ENCODE measurements around the gene QRICH2.

QRICH2 gene

DNA sequence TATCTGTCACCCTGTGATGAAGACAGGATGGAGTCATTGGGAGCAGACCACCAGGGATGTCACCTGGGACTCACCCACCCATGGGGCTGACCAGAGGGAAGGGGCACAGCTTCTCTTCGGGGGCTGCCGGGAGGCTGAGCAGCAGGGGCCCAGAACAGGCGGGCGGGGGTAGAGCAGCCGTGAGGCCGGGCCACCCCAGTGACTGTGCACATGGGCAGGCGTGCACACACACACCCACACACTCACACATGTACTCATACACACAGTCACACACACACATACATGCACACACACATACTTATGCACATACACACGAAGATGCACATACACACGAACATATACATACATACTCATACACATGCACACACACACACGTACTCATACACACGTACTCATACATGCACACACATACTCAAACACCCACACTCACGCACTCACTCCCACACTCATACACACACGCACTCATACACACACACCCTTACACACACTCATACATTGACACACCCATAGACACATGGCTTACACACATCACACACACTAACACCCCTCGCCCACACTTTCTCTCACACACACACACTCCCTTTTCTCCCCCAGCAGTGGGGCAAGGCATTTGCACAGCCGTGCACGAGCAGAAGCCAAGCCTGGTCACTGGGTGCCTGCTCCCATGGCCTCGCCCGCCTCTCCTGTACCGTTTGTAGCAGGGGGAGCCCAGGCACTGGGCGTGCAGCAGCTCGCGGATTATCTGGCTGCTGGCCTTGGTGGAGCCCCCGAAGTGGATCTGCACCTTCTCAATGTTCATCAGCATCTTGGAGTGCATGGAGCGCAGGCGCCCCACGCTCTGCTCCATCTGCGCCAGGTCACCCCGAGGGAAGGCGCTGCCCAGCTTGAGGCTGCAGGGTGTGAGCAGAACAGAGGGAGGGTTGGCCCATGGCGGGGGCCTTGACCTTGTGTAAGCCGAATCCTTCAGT is 30.5 kb downstream of the QRICH2 start:
- DNase-seq (ENCODE audit: insufficient read length, low spot score) (no peak), FAIRE-seq (no peak)
- TF ChIP-seq, protein P1, sequence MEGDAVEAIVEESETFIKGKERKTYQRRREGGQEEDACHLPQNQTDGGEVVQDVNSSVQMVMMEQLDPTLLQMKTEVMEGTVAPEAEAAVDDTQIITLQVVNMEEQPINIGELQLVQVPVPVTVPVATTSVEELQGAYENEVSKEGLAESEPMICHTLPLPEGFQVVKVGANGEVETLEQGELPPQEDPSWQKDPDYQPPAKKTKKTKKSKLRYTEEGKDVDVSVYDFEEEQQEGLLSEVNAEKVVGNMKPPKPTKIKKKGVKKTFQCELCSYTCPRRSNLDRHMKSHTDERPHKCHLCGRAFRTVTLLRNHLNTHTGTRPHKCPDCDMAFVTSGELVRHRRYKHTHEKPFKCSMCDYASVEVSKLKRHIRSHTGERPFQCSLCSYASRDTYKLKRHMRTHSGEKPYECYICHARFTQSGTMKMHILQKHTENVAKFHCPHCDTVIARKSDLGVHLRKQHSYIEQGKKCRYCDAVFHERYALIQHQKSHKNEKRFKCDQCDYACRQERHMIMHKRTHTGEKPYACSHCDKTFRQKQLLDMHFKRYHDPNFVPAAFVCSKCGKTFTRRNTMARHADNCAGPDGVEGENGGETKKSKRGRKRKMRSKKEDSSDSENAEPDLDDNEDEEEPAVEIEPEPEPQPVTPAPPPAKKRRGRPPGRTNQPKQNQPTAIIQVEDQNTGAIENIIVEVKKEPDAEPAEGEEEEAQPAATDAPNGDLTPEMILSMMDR (IDR thresholded peaks at IDR 0.05; ENCODE audit: insufficient read depth, missing control alignments): no peak

DNA sequence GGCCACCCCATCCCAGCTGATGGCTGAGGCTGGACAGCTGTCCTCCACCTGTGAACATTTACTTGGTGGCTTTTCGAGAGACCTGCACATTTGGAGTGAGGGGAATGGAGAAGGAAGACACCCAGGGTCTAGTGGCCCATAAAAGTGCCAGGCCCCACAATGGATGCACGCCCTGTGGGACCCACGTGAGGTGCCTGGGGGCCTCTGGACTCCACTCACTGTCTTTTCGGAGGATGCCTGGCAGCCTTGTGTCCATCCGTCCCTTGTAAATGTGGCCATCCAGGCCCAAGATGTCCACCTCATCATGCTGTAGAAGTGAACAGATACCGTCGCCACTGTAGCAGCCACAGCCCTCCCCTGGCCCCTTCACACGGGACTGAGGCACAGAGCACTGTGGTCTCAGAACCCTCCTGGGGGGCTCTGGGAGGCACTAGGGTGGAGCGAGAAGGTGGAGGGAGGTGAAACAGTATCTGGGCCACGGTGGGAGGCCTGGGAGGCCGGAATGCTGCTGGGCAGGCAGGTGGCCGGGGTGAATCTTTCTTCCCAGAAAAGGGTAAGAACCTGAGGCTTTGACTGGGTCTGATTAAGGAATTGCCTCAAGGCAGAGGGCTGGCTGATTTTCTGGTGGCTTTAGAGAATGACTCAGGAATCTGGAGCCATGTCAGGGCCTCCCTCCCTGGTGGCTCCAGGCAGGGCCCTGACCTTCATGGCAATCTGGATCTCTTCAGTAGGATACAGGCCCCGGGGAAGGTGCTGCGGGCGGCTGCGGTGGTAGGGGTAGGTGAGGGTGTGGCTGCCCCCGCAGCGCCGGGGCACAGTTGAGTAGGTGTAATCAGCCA is 31.4 kb downstream of the QRICH2 start:
- FAIRE-seq (no peak), DNase-seq (ENCODE audit: insufficient read length, low spot score) (no peak)
- TF ChIP-seq, protein P1 (IDR thresholded peaks at IDR 0.05; ENCODE audit: insufficient read depth, missing control alignments): no peak

DNA sequence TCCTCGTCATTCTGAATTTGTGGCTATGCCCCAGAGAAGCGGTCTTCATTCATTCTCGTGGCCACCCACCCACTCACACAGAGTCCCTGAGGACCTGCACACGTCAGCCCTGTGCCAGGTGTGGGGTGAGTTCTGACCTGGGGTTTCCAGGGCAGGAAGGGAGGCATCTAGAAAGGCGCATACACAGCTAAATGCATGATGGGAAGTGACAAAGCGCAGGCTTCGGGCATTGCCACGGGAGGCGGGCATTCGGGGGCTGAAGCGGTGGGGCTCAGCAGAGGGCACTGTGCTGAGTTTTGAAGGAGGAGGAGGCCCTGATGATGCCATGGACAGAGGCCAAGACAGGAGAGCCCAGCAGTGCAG is 32.0 kb downstream of the QRICH2 start:
- TF ChIP-seq, protein P1 (IDR thresholded peaks at IDR 0.05; ENCODE audit: insufficient read depth, missing control alignments): no peak
- FAIRE-seq: no peak
- no peak for DNase-seq (ENCODE audit: insufficient read length, low spot score)

DNA sequence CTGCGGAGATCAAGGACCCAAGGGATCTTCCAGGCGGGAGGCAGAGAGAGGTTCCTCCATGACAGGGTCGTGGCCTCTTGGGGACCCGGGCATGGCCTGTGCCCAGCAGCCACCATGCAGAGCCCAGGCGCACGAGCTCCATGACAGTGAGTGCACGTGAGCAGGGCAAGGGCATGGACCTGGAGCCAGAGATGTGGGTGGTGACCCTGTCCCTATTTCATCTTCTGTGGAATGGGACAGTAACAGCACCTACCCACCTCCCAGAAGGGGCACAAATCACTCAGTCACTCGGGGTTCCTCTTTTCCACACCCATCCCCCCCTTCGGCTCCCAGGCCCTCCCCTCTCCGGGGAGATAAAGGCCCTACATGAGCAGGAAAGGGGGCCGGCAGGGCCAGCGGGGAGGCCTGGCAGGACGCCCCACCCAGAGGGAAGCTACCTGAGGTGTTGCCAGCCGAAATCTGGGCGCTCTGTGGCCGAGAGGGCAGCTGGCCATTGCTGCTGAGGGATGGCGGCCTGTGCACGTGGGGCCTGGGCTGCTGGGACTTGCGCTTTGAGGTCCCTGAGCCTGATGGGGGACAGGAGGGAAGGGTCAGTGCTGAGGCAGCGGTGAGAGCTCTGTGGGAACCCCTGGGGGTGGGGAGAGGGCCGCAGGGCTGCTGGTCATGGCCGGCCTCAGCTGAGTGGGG is 32.6 kb downstream of the QRICH2 start:
- no peak for FAIRE-seq
- TF ChIP-seq, protein P1 (IDR thresholded peaks at IDR 0.05; ENCODE audit: insufficient read depth, missing control alignments): no peak

DNA sequence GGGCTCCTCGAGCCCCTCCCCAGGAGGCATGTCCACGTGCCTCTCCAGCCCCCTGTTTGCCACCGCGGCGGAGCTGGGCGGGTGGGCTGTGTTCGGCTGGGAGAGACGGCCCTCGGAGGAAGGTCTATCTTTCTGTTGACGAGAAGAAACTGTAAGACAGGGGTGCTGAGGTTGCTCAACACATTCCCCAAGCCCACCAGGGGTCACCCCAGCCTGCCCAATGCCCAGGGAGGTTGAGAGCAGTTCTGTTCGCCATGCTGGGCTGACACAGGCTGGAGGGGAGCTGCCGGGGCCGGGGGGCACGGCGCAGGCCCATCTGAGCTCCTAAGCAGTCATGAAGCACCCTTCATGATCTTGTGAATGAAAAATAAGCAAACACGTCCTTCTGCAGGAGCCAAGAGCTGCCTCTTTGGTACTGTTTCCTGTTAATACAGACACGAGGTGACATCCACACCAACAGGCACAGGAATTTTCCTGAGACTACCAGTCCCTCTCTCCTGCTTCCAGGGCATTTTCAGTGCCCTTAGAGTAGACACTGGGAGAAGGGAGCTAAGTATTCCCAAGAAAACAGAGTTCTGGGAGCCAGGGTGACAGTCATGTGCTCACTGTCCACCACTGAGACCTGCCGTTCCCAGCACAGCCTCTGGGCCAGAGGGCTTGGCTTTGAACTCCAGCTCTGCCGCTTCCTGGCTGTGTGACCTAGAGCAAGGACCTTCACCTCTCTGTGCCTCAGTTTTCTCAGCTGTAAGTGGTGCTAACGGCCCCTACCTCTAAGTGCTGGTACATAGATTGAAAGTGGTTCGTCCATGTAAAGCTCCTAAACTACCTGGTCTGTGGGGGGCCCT is 33.7 kb downstream of the QRICH2 start:
- TF ChIP-seq, protein P1 (IDR thresholded peaks at IDR 0.05; ENCODE audit: insufficient read depth, missing control alignments): no peak
- no peak for FAIRE-seq
- DNase-seq (ENCODE audit: insufficient read length, low spot score): no peak

More for the DNA sequence above, 32.6 kb downstream of the QRICH2 start:
- no peak for DNase-seq (ENCODE audit: insufficient read length, low spot score)

DNA sequence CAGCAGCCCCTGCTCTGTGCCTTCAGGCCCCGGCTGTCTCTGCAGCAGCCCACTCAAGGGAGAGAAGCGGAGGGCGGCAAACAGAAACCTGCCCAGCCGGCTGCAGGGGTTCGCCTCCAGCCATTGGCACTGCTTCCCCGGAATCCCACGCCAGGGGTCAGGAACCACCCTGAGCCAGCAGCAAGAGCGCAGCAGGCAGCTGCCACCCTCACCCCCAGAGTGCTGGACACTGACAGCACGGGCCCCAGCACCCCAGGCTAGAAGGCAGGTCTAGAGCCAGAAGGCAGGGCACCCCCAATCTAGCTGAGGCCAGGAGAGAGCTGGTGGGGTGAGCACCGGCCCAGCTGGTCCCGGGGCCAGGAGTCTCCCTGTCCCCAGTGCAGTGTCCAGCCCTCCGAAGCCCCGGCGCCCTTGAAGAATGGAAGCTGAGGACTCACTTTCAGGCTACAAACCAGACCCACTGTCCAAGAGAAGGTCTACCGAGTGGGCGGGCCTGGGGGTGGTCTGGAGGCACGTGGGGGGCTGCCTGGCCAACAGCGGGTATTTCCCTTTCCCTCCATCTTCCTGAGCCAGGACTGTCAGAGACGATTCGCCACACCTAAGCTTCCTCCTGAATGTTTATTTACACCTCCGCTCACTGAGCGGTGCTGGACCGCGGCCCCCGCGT is 34.5 kb downstream of the QRICH2 start:
- FAIRE-seq (no peak), DNase-seq (ENCODE audit: insufficient read length, low spot score) (no peak)
- TF ChIP-seq, protein P1 (IDR thresholded peaks at IDR 0.05; ENCODE audit: insufficient read depth, missing control alignments): no peak
